GM12875 (cell line): Measurements from ENCODE around the gene SCRN3.

ENCODE experiments used
- H3K4me3 ChIP-seq: one replicate; pipeline ENCODE4 v1.5.1; 2011; ENCODE audit warnings: low read depth, low read length, control low read depth
- TF ChIP-seq, protein P1 (sequence below): IDR thresholded peaks from 2 replicates; pipeline ENCODE4 v1.5.1; 2011; ENCODE audit warnings: low read depth, mild to moderate bottlenecking, control low read depth, inconsistent platforms, low read length, moderate library complexity, borderline replicate concordance; ENCODE audit not compliant: insufficient read depth

Gene SCRN3

DNA sequence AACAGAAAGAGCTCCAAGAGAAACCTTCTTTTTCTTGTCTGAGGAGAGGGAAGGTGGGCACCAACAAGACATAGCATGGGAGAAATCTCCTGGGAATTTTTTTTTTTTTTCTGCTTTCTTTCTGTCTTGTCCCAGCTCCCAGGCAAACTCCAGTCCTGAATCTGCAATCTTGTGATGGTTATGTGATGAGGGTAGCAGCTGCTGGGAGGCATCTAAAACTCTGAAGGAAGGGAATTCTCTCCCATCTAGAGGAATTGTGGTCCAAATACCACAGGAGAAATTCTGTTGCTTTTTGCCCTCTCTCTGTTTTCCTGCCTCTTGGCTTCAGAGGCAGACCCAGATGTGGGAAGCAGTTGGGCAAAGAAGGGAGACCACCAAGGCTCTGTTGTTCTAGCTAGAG is 16.7 kb downstream of the SCRN3 start:
- H3K4me3 ChIP-seq, result no peak overlapping the region
- TF ChIP-seq, protein P1, sequence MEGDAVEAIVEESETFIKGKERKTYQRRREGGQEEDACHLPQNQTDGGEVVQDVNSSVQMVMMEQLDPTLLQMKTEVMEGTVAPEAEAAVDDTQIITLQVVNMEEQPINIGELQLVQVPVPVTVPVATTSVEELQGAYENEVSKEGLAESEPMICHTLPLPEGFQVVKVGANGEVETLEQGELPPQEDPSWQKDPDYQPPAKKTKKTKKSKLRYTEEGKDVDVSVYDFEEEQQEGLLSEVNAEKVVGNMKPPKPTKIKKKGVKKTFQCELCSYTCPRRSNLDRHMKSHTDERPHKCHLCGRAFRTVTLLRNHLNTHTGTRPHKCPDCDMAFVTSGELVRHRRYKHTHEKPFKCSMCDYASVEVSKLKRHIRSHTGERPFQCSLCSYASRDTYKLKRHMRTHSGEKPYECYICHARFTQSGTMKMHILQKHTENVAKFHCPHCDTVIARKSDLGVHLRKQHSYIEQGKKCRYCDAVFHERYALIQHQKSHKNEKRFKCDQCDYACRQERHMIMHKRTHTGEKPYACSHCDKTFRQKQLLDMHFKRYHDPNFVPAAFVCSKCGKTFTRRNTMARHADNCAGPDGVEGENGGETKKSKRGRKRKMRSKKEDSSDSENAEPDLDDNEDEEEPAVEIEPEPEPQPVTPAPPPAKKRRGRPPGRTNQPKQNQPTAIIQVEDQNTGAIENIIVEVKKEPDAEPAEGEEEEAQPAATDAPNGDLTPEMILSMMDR, result no peak

DNA sequence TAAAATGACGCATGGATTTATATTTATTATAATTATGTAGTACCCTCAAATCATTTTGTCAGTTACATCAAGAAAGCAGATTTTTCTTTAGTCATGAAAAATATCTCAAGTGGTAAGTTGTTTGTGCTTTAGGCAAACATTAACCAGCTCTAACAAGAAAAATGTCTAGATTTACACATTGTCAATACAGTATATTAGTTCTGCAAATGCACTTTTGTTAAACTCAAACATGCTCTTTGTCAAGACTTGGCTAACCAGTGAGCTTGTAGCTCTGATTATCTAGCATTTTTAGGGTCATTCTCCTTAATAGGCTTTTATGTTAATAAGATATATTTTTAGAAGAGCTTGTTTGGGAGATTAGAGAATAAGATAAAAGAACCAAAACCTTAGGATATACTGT is 32.7 kb downstream of the SCRN3 start:
- TF ChIP-seq, protein P1, result no peak
- no peak overlapping the region for H3K4me3 ChIP-seq

DNA sequence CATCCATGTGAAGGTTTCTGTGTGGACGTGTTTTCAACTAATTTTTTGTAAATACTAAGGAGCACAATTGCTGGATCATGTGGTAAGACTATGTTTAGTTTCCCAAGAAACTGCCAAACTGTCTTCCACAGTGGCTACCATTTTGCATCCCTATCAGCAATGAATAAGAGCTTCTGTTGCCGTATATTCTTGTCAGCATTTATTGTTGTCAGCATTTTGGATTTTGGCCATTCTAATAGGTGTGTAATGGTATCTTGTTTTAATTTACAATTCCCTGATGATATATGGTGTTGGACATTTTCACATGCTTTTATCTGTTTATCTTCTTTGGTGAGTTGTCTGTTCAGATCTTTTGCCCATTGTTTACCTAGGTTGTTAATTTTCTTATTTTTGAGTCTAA is 34.5 kb downstream of the SCRN3 start:
- TF ChIP-seq, protein P1, result no peak
- no peak overlapping the region for H3K4me3 ChIP-seq

DNA sequence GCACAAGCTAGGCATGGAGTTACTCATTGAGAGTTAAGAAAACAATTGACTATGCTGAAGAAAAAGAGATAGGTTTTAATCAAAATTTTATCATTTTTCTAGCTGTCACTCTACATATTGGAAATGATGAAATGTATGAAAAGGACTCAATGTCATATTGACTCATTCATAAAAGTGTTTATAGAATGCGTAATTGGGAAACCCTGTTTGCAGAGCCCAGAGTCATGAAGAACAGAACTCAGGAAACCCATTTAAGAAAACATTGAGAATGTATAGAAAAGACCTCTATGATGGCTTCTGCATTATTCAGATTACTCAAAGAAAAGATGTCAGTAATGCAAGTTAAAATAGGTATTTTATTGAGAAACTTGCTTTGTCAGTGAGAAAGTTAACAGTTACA is 36.4 kb downstream of the SCRN3 start:
- no peak overlapping the region for H3K4me3 ChIP-seq
- TF ChIP-seq, protein P1, result no peak

DNA sequence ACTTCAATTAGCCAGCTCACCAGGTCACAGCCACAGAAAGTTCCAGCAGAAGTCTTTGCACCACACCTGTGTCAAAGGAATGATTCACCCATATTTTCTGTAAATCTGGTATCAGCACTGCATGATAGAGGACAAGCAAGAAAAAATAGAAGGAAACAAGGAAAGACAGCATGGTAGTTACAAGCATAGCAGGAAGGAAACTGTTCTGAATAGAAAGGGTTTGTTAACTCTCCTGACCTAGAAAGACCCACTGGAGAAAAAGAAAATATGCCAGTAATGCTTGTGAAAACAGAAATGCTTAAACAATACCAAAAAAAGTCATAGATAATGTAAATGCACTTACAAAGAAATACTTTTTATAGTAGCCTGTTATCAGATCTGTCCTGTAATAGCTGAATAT is 40.8 kb downstream of the SCRN3 start:
- TF ChIP-seq, protein P1, result no peak
- no peak overlapping the region for H3K4me3 ChIP-seq

DNA sequence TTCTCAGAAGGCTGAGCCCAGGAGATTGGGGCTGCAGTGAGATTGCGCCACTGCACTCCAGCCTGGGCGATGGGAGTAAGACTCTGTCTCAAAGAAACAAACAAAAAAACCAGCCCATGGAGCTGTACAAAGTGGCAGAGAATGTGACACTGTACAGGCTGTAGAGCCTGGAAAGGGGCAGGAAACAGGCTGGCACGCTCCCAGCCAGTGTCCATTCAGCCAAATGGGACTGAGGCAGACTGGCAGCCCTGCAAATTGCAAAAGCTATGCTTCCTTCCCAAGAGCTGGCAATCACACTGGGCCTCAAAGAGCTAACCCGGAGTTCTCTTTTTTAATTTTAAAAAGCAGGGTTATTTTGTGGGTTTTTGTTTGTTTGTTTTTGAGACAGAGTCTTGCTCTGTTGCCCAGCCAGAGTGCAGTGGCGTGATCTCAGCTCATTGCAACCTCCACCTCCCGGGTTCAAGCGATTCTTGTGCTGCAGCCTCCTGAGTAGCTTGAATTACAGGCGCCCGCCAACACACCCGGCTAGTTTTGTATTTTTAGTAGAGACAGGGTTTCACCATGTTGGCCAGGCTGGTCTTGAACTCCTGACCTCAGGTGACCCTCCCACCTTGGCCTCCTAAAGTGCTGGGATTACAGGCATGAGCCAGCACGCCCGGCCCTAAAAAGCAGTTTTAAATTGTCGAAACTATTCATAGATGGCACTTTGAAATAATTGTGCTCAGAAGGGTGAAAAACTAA is 42.8 kb downstream of the SCRN3 start:
- H3K4me3 ChIP-seq, result no peak overlapping the region
- TF ChIP-seq, protein P1, result no peak

DNA sequence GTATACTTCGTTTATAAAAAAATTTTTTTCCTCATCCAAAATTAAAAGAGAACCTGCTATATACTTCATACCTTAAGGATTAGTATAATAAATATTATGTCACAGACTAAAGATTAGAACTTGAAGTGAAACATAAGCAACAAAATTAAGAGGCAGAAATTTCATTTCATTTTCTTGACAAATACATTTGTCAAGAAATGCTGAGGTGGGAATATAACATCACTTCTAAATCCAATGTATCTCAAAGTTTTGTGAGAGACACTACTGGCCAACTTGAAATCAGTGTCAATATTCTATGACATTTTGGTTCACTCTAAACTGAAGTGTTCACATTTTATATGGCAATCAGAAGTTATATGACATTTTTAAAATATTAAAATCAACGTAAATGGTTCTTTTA is 43.8 kb downstream of the SCRN3 start:
- TF ChIP-seq, protein P1, result no peak
- no peak overlapping the region for H3K4me3 ChIP-seq
